ENCODE data around the gene CTXN1. TPM values are rescaled to one million over a fixed set of nuclear protein-coding genes. Genes with fewer than 3 reads are reported as not detected.

CTXN1 gene
- total RNA-seq: 129 and 130 TPM in 2 replicates
- long read RNA-seq: 0 reads

DNA sequence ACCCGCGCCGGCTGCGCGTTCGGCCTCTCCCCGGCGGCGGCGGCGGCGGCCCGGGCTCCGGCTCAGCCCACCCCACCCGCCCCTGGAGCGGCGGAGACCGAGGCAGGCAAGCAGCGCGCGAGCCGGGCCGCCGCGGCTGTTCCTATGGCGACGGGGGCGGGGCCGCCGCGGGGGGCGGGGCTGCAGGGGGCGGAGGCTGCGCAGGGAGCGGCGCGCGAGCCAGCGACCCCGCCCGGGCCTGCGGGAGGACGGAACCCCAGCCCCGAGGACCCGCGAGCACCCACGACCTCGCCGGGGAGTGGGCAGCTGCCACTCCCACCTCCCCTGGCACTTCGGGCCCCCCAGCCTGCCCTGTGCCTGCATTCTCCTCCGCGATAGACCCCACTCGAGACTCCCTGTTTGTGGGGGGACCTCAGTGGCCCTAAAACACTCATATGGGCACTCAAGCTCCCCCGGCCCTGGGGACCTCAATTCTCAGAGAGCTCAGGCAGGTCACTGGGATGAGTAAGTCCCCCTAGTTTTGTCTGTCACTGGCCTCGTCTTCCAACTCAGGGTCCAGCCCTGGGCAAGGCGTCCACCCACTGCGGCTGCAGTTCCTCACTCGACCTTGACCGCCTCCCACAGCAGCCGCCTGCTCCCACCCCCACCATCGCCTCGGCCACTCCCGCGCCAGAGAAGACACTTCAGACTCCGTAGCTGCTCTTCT is at the start of gene CTXN1:
TSS of gene CTXN1 (minus strand) at position 115 of the 706 bp plus-strand sequence. CDS start 597 bp downstream, outside the sequence.
- H3K4me1 Mint-ChIP-seq: peaks cover 19% of the 10 kb centered on the region
- H3K9me3 Mint-ChIP-seq: no peaks in the 10 kb centered on the region
- TF ChIP-seq, protein P1, sequence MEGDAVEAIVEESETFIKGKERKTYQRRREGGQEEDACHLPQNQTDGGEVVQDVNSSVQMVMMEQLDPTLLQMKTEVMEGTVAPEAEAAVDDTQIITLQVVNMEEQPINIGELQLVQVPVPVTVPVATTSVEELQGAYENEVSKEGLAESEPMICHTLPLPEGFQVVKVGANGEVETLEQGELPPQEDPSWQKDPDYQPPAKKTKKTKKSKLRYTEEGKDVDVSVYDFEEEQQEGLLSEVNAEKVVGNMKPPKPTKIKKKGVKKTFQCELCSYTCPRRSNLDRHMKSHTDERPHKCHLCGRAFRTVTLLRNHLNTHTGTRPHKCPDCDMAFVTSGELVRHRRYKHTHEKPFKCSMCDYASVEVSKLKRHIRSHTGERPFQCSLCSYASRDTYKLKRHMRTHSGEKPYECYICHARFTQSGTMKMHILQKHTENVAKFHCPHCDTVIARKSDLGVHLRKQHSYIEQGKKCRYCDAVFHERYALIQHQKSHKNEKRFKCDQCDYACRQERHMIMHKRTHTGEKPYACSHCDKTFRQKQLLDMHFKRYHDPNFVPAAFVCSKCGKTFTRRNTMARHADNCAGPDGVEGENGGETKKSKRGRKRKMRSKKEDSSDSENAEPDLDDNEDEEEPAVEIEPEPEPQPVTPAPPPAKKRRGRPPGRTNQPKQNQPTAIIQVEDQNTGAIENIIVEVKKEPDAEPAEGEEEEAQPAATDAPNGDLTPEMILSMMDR (conservative IDR thresholded peaks at IDR 0.05): peak; percentile 42
- H3K27ac Mint-ChIP-seq (ENCODE audit: unreplicated experiment): peak within 1 kb of the TSS; percentile 98
- H3K27me3 Mint-ChIP-seq (ENCODE audit: low read depth): peaks cover 8% of the 10 kb centered on the region
- H3K4me3 Mint-ChIP-seq: peak within 1 kb of the TSS; percentile 96
- DNase-seq (ENCODE audit: low read depth, low spot score): peak; percentile 78
- H3K36me3 Mint-ChIP-seq (ENCODE audit: low read depth): no peaks in the 10 kb centered on the region

DNA sequence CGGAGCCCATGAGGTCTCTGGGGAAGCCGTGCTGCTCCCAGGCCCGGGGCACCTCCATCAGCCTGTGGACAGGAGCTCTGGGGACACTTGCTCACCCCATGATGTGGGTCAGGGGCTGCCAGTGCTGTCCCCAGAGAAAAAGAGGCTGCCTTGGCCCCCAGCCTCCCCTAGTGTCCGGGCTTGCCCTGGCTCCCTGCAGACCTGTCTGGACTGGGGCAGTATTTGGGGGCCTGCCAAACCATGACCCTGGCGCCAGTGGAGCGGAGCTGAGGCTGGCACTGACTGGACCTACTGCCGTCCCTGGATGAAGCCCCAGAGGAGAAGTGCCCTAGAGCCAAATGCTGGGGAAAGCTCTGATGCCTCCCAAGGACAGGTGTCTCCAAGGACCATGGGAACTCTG is 49.1 kb upstream of the CTXN1 start:
- H3K36me3 Mint-ChIP-seq (ENCODE audit: low read depth): peaks cover 9% of the 10 kb centered on the region
- TF ChIP-seq, protein P1 (conservative IDR thresholded peaks at IDR 0.05): no peak

DNA sequence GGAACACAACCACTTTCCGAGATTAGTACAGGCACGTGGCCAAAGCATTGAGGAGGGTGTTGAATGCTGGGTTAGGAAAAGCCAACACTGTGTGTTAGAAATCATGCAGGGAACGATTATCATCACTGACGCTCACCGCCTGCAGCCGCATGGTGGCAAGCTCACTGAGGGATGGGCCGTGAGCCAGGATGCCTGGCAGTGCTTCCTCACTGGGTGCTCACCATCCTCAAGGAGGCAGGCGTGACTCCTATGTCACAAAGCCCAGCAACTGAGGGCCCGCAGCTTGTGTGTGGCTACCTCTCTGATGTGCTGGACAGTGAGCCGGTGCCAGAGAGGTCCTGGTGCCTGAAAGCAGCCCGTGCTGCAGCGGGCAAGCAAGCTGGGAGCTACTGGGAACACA is 47.9 kb upstream of the CTXN1 start:
- H3K4me3 Mint-ChIP-seq: no peak overlapping the region
- H3K9me3 Mint-ChIP-seq: no peaks in the 10 kb centered on the region
- no peak for DNase-seq (ENCODE audit: low read depth, low spot score)
- peaks cover 9% of the 10 kb centered on the region for H3K36me3 Mint-ChIP-seq (ENCODE audit: low read depth)
- H3K27ac Mint-ChIP-seq (ENCODE audit: unreplicated experiment): no peak overlapping the region
- H3K27me3 Mint-ChIP-seq (ENCODE audit: low read depth): no peaks in the 10 kb centered on the region
- H3K4me1 Mint-ChIP-seq: peaks cover 4% of the 10 kb centered on the region
- TF ChIP-seq, protein P1 (conservative IDR thresholded peaks at IDR 0.05): no peak

More for the DNA sequence above, 49.1 kb upstream of the CTXN1 start:
- H3K4me1 Mint-ChIP-seq: no peaks in the 10 kb centered on the region
- H3K4me3 Mint-ChIP-seq: no peak overlapping the region
- H3K27ac Mint-ChIP-seq (ENCODE audit: unreplicated experiment): no peak overlapping the region
- no peak for DNase-seq (ENCODE audit: low read depth, low spot score)
- H3K9me3 Mint-ChIP-seq: no peaks in the 10 kb centered on the region
- H3K27me3 Mint-ChIP-seq (ENCODE audit: low read depth): no peaks in the 10 kb centered on the region

DNA sequence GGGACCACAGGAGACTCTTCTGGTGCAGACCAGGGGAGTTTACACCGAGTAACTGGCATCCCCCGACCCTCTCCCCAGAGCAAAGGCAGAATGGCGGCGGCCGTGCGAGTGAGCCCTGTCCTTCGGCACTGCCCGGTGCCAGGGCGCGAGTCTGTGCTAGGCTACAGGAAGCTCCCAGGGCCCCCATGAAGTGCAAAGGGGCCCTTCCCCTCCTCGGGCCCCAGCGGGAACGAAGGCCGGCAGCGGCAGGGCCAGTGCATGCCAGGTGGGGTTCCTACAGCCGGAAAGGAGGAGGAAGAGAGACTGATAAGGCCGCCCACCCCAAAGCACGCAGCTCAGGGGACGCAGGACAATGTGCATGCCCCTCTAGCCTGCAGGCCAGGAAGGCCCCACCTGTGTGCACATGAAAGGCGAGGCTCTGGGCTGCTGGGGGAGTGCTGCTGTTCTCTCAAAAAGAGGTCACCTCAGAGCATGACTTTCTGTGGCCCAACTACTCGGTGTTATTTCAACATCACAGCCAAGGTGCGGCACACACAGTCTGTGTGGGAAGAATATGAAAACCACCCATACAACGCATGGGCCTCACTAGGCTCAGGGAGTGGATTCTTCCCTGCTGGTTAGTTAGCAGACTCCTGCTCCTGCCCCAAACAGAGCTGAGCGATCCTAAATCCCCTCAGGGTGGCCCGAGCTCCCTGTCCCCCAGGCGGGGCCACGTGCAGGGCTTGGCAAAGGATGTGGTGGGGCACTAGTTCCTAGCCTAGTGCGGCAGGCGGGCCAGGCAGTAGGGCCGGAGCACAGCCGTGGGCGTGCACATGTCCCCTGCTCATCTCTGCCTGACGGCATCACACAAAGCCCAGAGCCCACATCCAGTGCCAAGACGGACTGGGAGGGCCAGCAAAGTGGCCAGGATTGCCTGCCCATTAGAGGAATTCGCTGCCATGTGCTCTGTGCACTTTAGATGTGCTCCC is 45.9 kb upstream of the CTXN1 start:
- no peak for DNase-seq (ENCODE audit: low read depth, low spot score)
- H3K4me3 Mint-ChIP-seq: no peak overlapping the region
- TF ChIP-seq, protein P1 (conservative IDR thresholded peaks at IDR 0.05): no peak
- peaks cover 13% of the 10 kb centered on the region for H3K36me3 Mint-ChIP-seq (ENCODE audit: low read depth)
- H3K27me3 Mint-ChIP-seq (ENCODE audit: low read depth): no peaks in the 10 kb centered on the region
- no peaks in the 10 kb centered on the region for H3K9me3 Mint-ChIP-seq
- H3K4me1 Mint-ChIP-seq: peaks cover 4% of the 10 kb centered on the region
- no peak overlapping the region for H3K27ac Mint-ChIP-seq (ENCODE audit: unreplicated experiment)

DNA sequence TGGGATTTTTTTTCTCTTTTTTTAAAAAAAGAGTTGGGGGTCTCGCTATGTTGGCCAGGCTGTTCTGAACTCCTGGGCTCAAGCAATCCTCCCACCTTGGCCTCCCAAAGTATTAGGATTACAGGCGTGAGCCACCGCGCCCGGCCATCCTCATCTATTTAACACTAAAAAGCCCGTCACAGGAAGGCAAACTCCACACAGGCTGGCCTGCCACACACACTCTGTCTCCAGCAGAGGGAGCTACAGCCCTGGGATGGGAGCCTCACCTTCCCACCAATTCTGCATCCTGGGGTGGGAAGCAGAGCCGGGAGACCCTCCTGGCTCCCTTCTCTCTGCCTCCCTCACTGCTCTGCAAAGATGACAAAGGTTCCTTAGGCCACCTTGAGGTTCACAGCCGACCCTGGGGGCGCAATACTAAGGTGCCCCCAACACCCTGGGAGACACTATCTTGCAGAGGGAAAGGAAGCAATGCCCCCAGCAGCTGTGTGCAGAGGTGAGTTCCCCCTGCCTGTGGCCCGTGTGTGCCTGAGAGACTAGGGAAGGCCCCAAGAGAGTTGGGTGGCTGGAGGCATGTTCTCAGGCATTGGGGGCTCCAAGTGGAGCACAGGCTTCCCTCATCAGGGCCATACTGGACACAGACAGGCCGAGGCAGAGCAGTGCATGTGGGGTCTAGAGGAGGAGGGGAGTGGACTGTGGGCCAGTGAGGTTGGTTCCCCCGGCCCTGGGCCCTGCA is 44.9 kb upstream of the CTXN1 start:
- peaks cover 4% of the 10 kb centered on the region for H3K4me1 Mint-ChIP-seq
- no peak overlapping the region for H3K4me3 Mint-ChIP-seq
- TF ChIP-seq, protein P1 (conservative IDR thresholded peaks at IDR 0.05): peak; percentile 77
- H3K36me3 Mint-ChIP-seq (ENCODE audit: low read depth): peaks cover 16% of the 10 kb centered on the region
- H3K9me3 Mint-ChIP-seq: no peaks in the 10 kb centered on the region
- no peaks in the 10 kb centered on the region for H3K27me3 Mint-ChIP-seq (ENCODE audit: low read depth)
- no peak overlapping the region for H3K27ac Mint-ChIP-seq (ENCODE audit: unreplicated experiment)
- peak; percentile 65 for DNase-seq (ENCODE audit: low read depth, low spot score)

Measured in neural crest cell (in vitro differentiated cells).